Type B pancreatic cell (in vitro differentiated cells): Measurements from ENCODE around the gene COL6A3. TPM values are rescaled to one million over a fixed set of nuclear protein-coding genes. Genes with fewer than 3 reads are reported as not detected.

Experiments used
- DNase-seq: peaks from one replicate; pipeline ENCODE4 v3.0.0; 2021; ENCODE audit warnings: mixed read lengths; ENCODE audit not compliant: unreplicated experiment; ENCODE audit errors: extremely low spot score
- H3K27ac Mint-ChIP-seq: 2 replicates; pipeline ENCODE4 v1.8.0; 2021; ENCODE audit warnings: mild to moderate bottlenecking, mixed read lengths
- H3K27me3 Mint-ChIP-seq: 2 replicates; pipeline ENCODE4 v1.8.0; 2021; ENCODE audit warnings: mixed read lengths
- H3K36me3 Mint-ChIP-seq: 2 replicates; pipeline ENCODE4 v1.8.0; 2021; ENCODE audit warnings: mixed read lengths
- H3K4me1 Mint-ChIP-seq: one replicate; pipeline ENCODE4 v1.8.0; 2021; ENCODE audit warnings: mixed read lengths; ENCODE audit not compliant: unreplicated experiment
- H3K4me3 Mint-ChIP-seq: 2 replicates; pipeline ENCODE4 v1.8.0; 2021; ENCODE audit warnings: mild to moderate bottlenecking, mixed read lengths
- H3K9me3 Mint-ChIP-seq: 2 replicates; pipeline ENCODE4 v1.8.0; 2021; ENCODE audit warnings: mixed read lengths
- CTCF ChIP-seq: fragments of 200-600 bp; sonication (generic); conservative IDR thresholded peaks from 2 replicates; pipeline ENCODE4 v1.5.0; 2021; ENCODE audit warnings: antibody characterized with exemption, mild to moderate bottlenecking
- total RNA-seq: library from RNA; stranded (reverse); gene quantifications from 2 replicates; pipeline ENCODE4 v1.2.1, GENCODE V29; 2021; ENCODE audit warnings: low replicate concordance

COL6A3 gene
- total RNA-seq, 1 donor from 2014 or later = 157 TPM

DNA sequence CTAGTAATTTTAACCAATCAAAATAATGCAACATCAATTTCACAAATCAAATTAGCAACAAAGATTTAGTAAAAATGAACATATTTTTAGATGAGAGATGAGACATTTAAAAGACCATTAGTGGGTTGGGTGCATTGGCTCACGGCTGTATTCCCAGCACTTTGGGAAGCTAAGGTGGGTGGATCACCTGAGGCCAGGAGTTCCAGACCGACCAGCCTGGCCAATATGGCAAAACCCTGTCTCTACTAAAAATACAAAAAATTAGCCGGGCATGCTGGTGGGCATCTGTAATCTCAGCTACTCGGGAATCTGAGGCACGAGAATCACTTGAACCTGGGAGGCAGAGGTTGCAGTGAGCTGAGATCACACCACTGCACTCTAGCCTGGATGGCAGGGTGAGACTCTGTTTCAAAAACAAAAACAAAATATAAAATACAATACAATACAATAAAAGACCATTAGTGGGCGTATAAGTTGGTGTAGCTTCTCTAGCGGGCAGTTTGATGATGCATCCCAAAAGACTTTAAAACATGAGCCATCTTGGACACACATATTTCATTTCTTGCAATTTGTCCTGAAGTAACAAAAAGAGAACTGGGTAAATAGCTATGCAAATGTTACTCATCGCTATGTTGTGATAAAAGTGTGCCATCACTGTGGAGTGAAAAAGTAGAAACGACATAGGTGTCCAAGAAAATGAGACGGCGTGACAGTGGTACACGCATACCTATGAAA, 101.8 kb downstream of the COL6A3 start:
- peaks cover 28% of the 10 kb centered on the region for H3K4me1 Mint-ChIP-seq
- no peak overlapping the region for H3K4me3 Mint-ChIP-seq
- peaks cover 8% of the 10 kb centered on the region for H3K27me3 Mint-ChIP-seq
- TF ChIP-seq CTCF = no peak
- no peak overlapping the region for H3K27ac Mint-ChIP-seq
- no peaks in the 10 kb centered on the region for H3K36me3 Mint-ChIP-seq
- DNase-seq = no peak
- no peaks in the 10 kb centered on the region for H3K9me3 Mint-ChIP-seq

DNA sequence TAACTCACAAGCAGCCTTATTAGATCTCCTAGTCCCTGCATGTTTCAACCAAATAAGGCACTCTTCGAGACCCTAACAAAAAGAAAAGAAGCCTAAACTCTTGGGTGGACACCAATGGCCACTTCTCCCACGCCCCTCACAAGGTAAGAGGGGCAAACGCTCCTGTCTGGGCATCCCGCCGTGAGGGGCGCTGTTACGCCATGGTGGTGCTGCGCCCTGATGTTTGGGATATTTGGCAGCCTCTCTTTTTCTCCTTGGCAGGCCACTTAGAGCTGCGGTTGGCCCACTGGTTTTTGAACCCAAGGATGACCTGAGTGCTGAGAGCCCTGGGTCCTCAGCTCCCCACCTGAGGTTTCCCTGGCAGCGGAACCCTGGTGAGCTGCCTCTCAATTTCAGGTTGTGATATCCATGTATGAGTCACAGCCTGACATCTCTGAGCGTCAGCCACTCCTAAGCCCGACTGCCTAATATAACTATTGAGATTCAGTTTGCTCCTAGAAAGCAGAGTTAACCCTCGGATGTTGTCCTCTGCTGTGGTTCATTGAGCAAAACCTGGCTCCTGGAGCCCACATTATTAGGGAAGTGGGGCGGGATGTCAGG, 103.3 kb downstream of the COL6A3 start:
- no peak for DNase-seq
- Mint-ChIP-seq H3K36me3 (no peaks in the 10 kb centered on the region), H3K27ac (no peak overlapping the region), H3K27me3 (peaks cover 8% of the 10 kb centered on the region), H3K4me3 (no peak overlapping the region), H3K9me3 (no peaks in the 10 kb centered on the region), H3K4me1 (peaks cover 28% of the 10 kb centered on the region)
- no peak for TF ChIP-seq CTCF

GRCh38 chr2:237309416-237309815, 104.5 kb downstream of the COL6A3 start:
- Mint-ChIP-seq H3K4me3 (no peak overlapping the region), H3K4me1 (peaks cover 17% of the 10 kb centered on the region), H3K27me3 (peaks cover 4% of the 10 kb centered on the region), H3K27ac (no peak overlapping the region), H3K9me3 (peaks cover 2% of the 10 kb centered on the region), H3K36me3 (peaks cover 1% of the 10 kb centered on the region)
- DNase-seq = no peak
- no peak for TF ChIP-seq CTCF

DNA sequence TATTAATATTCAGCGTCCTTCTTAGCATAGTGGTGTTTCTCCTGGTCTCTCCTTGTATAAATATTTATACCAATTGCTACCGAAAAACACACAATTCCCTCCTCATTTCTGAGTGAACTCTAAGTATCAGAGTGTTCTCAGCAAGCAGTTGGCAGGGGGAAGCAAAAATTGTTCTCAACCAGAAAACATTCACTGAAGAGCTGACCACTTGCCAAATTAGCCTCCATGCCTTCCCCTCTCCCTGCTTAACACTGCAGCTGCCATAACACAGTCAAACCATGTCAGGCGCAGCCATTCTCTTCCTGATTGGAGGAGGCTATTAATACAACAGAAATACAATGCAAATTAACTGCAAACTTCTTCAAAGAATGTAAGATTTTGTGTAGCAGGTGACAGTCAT, 105.0 kb downstream of the COL6A3 start:
- H3K4me1 Mint-ChIP-seq = peaks cover 13% of the 10 kb centered on the region

GRCh38 chr2:237307474-237307873, 106.5 kb downstream of the COL6A3 start:
- no peak overlapping the region for H3K4me3 Mint-ChIP-seq

More for the DNA sequence above, 105.0 kb downstream of the COL6A3 start:
- H3K27me3 Mint-ChIP-seq = peaks cover 4% of the 10 kb centered on the region
- no peak for DNase-seq
- H3K4me3 Mint-ChIP-seq = no peak overlapping the region
- H3K36me3 Mint-ChIP-seq = peaks cover 3% of the 10 kb centered on the region
- no peak overlapping the region for H3K27ac Mint-ChIP-seq
- H3K9me3 Mint-ChIP-seq = peaks cover 6% of the 10 kb centered on the region
- TF ChIP-seq CTCF = no peak

More at GRCh38 chr2:237307474-237307873, 106.5 kb downstream of the COL6A3 start:
- Mint-ChIP-seq H3K27ac (no peak overlapping the region), H3K4me1 (no peaks in the 10 kb centered on the region), H3K9me3 (peaks cover 13% of the 10 kb centered on the region), H3K36me3 (peaks cover 9% of the 10 kb centered on the region), H3K27me3 (no peaks in the 10 kb centered on the region)
- no peak for DNase-seq
- TF ChIP-seq CTCF = no peak
